ENCODE data around the gene JCAD.

The JCAD gene

DNA sequence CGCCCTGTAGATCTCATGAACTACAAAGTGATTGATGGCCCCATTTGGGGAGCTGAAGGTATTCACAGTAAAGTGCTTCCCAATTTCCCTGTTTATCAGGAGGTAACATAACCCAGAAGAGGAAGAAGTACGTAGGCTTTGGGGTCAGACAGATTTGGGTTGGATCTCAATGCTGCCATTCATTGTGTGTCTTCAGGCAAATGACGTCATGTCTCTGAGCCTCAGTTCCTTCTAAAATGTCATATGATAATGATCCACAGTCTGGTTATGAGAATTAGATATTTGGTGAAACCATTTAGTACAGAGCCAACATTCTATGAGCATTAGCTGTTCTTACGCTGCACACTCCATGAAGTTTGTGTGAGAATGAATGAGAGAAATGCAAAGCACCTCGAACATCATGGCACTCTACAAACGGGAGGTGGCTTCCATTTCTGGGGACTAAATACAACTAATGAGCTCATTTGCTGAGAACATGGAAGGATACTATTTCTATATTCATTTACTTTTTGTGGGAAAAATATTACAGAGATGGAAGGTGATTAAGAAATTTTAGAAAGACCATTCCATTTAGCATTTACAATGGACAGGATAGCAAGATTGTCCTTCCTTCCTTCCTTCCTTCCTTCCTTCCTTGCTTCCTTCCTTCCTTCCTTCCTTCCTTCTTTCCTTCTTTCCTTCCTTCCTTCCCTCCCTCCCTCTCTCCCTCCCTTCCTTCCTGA, 13.8 kb upstream of the JCAD start:
- H3K4me1 ChIP-seq (ENCODE audit: insufficient read depth, low read length) = no peaks in the 10 kb centered on the region
- WGBS = 96% methylated on average over 6 of the region's 6 CpGs
- no peaks in the 10 kb centered on the region for H3K27me3 ChIP-seq (ENCODE audit: insufficient read depth, low read length)
- H3K36me3 ChIP-seq (ENCODE audit: insufficient read depth, low read length) = no peaks in the 10 kb centered on the region
- H3K9me3 ChIP-seq (ENCODE audit: insufficient read depth, low read depth, low read length) = no peaks in the 10 kb centered on the region
- H3K4me3 ChIP-seq (ENCODE audit: low read length) = no peak overlapping the region
- H3K9ac ChIP-seq (ENCODE audit: low read depth, low read length) = no peak overlapping the region
- no peak overlapping the region for H3K27ac ChIP-seq (ENCODE audit: low read depth, low read length)

GRCh38 chr10:30072068-30072467, 12.7 kb upstream of the JCAD start:
- H3K9me3 ChIP-seq (ENCODE audit: insufficient read depth, low read depth, low read length) = no peaks in the 10 kb centered on the region
- H3K4me1 ChIP-seq (ENCODE audit: insufficient read depth, low read length) = no peaks in the 10 kb centered on the region
- no peaks in the 10 kb centered on the region for H3K27me3 ChIP-seq (ENCODE audit: insufficient read depth, low read length)
- H3K4me3 ChIP-seq (ENCODE audit: low read length) = no peak overlapping the region
- H3K27ac ChIP-seq (ENCODE audit: low read depth, low read length) = no peak overlapping the region
- H3K9ac ChIP-seq (ENCODE audit: low read depth, low read length) = no peak overlapping the region
- H3K36me3 ChIP-seq (ENCODE audit: insufficient read depth, low read length) = no peaks in the 10 kb centered on the region

DNA sequence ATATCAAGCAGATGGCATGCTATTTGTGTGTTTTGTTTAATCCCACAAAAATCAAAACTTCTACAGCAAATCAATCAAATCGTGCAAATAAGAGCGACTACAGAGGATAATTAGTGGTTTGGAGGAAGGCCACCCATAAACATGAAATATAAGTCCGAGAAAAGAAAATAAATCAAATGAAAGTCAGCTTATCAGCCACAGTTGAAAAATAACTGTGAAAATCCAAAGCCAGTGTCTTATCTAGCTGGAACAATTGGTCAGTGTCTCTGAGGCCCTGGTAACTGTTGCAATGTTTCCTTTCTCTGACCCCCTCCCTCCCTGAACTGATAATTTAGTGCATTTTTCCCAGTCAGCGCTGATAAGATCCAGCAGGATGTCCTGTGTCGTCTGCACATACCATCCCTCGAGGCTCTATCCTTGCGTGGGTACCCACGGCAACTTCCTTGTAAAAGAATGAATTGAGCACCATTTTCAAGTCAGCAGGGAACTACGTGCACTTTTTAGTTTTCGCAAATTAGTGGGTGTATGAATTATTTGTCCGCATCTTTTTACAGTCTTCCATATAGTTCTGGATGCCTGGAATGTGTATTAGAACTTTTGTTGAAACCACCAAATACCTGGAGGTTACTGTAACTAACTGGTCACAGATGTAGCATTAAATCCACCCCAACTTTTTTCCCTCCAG, 10.8 kb upstream of the JCAD start:
- Histone ChIP-seq H3K27ac (ENCODE audit: low read depth, low read length) (no peak overlapping the region), H3K9me3 (ENCODE audit: insufficient read depth, low read depth, low read length) (no peaks in the 10 kb centered on the region), H3K9ac (ENCODE audit: low read depth, low read length) (no peak overlapping the region), H3K27me3 (ENCODE audit: insufficient read depth, low read length) (no peaks in the 10 kb centered on the region), H3K4me3 (ENCODE audit: low read length) (no peak overlapping the region), H3K36me3 (ENCODE audit: insufficient read depth, low read length) (no peaks in the 10 kb centered on the region), H3K4me1 (ENCODE audit: insufficient read depth, low read length) (no peaks in the 10 kb centered on the region)
- WGBS = 91% methylated on average over 10 of the region's 11 CpGs

- 95% methylated on average over 4 of the region's 4 CpGs for WGBS
- H3K27ac ChIP-seq (ENCODE audit: low read depth, low read length) = no peak overlapping the region
- no peaks in the 10 kb centered on the region for H3K9me3 ChIP-seq (ENCODE audit: insufficient read depth, low read depth, low read length)
These were observed 9.3 kb upstream of the JCAD start for GRCh38 chr10:30068492-30069223.

DNA sequence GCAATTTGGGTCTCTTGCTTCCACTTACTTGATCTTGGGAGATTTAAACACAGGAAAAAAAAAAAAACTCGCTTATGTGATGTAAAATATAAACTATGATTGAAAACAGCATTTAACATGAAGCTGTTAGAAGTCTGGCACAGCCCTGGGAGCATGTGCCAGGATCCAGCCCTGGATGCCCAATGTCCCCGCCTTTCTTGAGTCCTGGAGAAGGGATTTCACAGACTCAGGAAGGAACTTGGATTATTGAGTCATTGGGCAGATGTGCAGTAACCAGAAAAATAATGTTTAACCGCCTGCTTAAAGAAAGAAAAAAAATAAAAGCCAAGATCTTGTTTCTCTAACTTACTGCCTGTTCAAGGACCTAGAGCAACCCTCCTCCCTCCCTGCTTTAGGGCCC, 3.7 kb upstream of the JCAD start:
- no peaks in the 10 kb centered on the region for H3K36me3 ChIP-seq (ENCODE audit: insufficient read depth, low read length)
- H3K9me3 ChIP-seq (ENCODE audit: insufficient read depth, low read depth, low read length) = no peaks in the 10 kb centered on the region
- peaks cover 26% of the 10 kb centered on the region for H3K27me3 ChIP-seq (ENCODE audit: insufficient read depth, low read length)
- no peak overlapping the region for H3K4me3 ChIP-seq (ENCODE audit: low read length)
- 94% methylated on average over 3 of the region's 3 CpGs for WGBS
- no peak overlapping the region for H3K27ac ChIP-seq (ENCODE audit: low read depth, low read length)
- H3K9ac ChIP-seq (ENCODE audit: low read depth, low read length) = no peak overlapping the region
- H3K4me1 ChIP-seq (ENCODE audit: insufficient read depth, low read length) = 0 out of 2 replicates have a peak, but pooled peaks cover 6% of the 10 kb centered on the region

More at GRCh38 chr10:30068492-30069223, 9.3 kb upstream of the JCAD start:
- Histone ChIP-seq H3K4me3 (ENCODE audit: low read length) (no peak overlapping the region), H3K36me3 (ENCODE audit: insufficient read depth, low read length) (no peaks in the 10 kb centered on the region), H3K4me1 (ENCODE audit: insufficient read depth, low read length) (no peaks in the 10 kb centered on the region), H3K9ac (ENCODE audit: low read depth, low read length) (no peak overlapping the region), H3K27me3 (ENCODE audit: insufficient read depth, low read length) (no peaks in the 10 kb centered on the region)

DNA sequence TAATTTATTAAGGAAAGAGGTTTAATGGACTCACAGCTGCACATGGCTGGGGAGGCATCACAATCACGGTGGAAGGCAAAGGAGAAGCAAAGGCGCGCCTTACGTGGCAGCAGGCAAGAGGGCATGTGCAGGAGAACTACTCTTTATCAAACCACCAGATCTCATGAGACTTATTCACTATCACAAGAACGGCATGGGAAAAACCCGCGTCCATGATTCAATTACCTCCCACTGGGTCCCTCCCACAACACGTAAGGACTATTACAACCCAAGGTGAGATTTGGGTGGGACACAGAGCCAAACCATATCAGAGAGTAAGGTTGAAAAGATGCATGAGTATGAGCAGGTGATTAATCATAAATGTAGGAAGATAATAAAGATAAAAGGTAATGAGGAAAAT, 3.2 kb upstream of the JCAD start:
- WGBS = 95% methylated on average over 8 of the region's 8 CpGs
- no peak overlapping the region for H3K9ac ChIP-seq (ENCODE audit: low read depth, low read length)
- H3K9me3 ChIP-seq (ENCODE audit: insufficient read depth, low read depth, low read length) = no peaks in the 10 kb centered on the region
- no peaks in the 10 kb centered on the region for H3K36me3 ChIP-seq (ENCODE audit: insufficient read depth, low read length)
- peaks cover 10% of the 10 kb centered on the region for H3K4me1 ChIP-seq (ENCODE audit: insufficient read depth, low read length)
- no peak overlapping the region for H3K4me3 ChIP-seq (ENCODE audit: low read length)
- H3K27me3 ChIP-seq (ENCODE audit: insufficient read depth, low read length) = peaks cover 31% of the 10 kb centered on the region
- no peak overlapping the region for H3K27ac ChIP-seq (ENCODE audit: low read depth, low read length)

GRCh38 chr10:30062090-30062489, 2.7 kb upstream of the JCAD start:
- Histone ChIP-seq H3K27ac (ENCODE audit: low read depth, low read length) (no peak overlapping the region), H3K36me3 (ENCODE audit: insufficient read depth, low read length) (no peaks in the 10 kb centered on the region), H3K9me3 (ENCODE audit: insufficient read depth, low read depth, low read length) (no peaks in the 10 kb centered on the region), H3K27me3 (ENCODE audit: insufficient read depth, low read length) (peaks cover 33% of the 10 kb centered on the region), H3K4me3 (ENCODE audit: low read length) (no peak overlapping the region), H3K9ac (ENCODE audit: low read depth, low read length) (no peak overlapping the region), H3K4me1 (ENCODE audit: insufficient read depth, low read length) (peaks cover 15% of the 10 kb centered on the region)
- WGBS = 91% methylated on average over 1 of the region's 1 CpG

DNA sequence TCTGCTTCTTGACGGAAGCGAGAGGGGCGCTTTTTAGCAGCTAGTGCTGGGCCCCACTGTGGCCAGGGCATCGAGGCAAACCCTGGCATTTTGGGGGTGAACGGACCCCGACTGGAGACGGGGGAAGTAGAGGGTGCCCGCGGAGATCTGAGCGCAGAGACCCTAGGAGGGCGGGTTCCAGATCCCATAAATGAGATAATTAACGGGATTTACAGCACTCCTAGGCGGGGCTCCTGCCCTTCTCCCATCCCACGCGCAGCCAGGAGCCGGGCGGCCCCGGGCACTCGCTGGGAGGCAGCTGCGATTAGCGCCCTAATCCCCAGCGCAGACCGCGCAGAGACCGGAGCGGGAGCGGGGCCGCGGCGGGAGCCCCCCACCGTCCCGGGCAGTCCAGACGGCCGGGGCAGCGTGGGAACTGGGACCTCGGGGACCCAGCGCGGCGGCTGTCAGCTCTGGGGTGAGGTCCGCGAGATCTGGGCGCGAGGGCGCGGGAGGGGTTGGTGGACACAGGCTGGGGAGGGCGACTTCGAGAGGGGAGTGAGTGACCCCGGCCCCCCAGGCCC, 735 bp downstream of the JCAD start:
- no peaks in the 10 kb centered on the region for H3K36me3 ChIP-seq (ENCODE audit: insufficient read depth, low read length)
- H3K4me3 ChIP-seq (ENCODE audit: low read length) = peak overlapping the region; percentile 74
- WGBS = 3% methylated on average over 48 of the region's 48 CpGs
- peaks cover 34% of the 10 kb centered on the region for H3K4me1 ChIP-seq (ENCODE audit: insufficient read depth, low read length)
- H3K27me3 ChIP-seq (ENCODE audit: insufficient read depth, low read length) = peaks cover 33% of the 10 kb centered on the region
- H3K9me3 ChIP-seq (ENCODE audit: insufficient read depth, low read depth, low read length) = no peaks in the 10 kb centered on the region
- no peak overlapping the region for H3K9ac ChIP-seq (ENCODE audit: low read depth, low read length)
- no peak overlapping the region for H3K27ac ChIP-seq (ENCODE audit: low read depth, low read length)

- Histone ChIP-seq H3K9me3 (ENCODE audit: insufficient read depth, low read depth, low read length) (no peaks in the 10 kb centered on the region), H3K4me1 (ENCODE audit: insufficient read depth, low read length) (peaks cover 34% of the 10 kb centered on the region), H3K9ac (ENCODE audit: low read depth, low read length) (no peak overlapping the region), H3K27ac (ENCODE audit: low read depth, low read length) (no peak overlapping the region), H3K4me3 (ENCODE audit: low read length) (peak overlapping the region; percentile 74), H3K36me3 (ENCODE audit: insufficient read depth, low read length) (no peaks in the 10 kb centered on the region), H3K27me3 (ENCODE audit: insufficient read depth, low read length) (peaks cover 33% of the 10 kb centered on the region)
- WGBS = 51% methylated on average over 9 of the region's 13 CpGs
These were observed 1.4 kb downstream of the JCAD start for GRCh38 chr10:30057894-30058556.

DNA sequence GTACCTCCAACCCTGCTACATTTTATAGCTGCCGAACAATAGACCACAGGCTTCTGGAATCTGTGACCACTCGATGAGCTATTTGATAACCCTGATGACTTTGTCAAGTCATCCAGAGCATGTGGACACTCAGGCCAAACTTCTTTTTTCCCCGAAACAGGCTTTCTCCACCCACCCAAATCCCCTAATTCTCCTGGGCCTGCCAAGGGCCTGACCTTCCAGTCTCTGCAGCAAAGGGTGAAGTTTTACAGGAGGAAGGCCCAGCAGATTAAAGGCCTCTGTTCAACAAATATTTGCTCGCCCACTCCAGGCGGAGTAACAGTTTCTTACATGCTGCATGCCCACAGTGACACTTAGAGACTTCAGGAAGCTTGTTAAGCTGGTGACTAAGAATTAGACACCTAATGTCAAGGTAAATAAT, 2.0 kb downstream of the JCAD start:
- Histone ChIP-seq H3K4me1 (ENCODE audit: insufficient read depth, low read length) (peaks cover 34% of the 10 kb centered on the region), H3K4me3 (ENCODE audit: low read length) (no peak overlapping the region), H3K27ac (ENCODE audit: low read depth, low read length) (no peak overlapping the region)

More for the DNA sequence above, 2.0 kb downstream of the JCAD start:
- Histone ChIP-seq H3K36me3 (ENCODE audit: insufficient read depth, low read length) (no peaks in the 10 kb centered on the region), H3K9me3 (ENCODE audit: insufficient read depth, low read depth, low read length) (no peaks in the 10 kb centered on the region), H3K27me3 (ENCODE audit: insufficient read depth, low read length) (peaks cover 33% of the 10 kb centered on the region), H3K9ac (ENCODE audit: low read depth, low read length) (no peak overlapping the region)
- WGBS = 77% methylated on average over 5 of the region's 5 CpGs
